ENCODE data around the gene CREM. TPM values are rescaled to one million over a fixed set of nuclear protein-coding genes. Genes with fewer than 3 reads are reported as not detected.
A peak's percentile ranks its signal among the peaks of the same experiment; 100 is the strongest.

The CREM gene
- total RNA-seq, 1 donor from 2014 or later, result 86.4 TPM

DNA sequence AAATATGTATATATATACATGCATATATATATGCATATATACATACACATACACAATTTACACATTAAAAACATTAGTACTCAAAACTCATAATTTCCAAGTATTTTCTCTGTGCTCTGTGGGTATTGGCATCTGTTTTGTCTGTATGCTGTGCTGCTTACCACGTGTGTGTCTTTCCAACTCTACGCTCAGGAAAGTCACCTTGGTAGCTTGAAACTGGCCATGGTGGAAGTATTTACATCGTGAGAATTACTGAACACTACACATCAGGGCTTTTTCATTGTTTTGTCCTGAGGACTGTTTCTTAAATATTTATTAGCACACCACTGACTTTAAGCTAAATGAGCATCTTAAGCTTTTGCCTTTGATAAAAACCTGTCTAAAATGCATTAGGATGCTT, 79.6 kb downstream of the CREM start:
- TF ChIP-seq, protein P1, sequence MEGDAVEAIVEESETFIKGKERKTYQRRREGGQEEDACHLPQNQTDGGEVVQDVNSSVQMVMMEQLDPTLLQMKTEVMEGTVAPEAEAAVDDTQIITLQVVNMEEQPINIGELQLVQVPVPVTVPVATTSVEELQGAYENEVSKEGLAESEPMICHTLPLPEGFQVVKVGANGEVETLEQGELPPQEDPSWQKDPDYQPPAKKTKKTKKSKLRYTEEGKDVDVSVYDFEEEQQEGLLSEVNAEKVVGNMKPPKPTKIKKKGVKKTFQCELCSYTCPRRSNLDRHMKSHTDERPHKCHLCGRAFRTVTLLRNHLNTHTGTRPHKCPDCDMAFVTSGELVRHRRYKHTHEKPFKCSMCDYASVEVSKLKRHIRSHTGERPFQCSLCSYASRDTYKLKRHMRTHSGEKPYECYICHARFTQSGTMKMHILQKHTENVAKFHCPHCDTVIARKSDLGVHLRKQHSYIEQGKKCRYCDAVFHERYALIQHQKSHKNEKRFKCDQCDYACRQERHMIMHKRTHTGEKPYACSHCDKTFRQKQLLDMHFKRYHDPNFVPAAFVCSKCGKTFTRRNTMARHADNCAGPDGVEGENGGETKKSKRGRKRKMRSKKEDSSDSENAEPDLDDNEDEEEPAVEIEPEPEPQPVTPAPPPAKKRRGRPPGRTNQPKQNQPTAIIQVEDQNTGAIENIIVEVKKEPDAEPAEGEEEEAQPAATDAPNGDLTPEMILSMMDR (IDR thresholded peaks at IDR 0.05), result no peak
- intact Hi-C loops (cut with micrococcal nuclease), result no loop called here
- CTCF ChIA-PET, result interaction anchor here (0.6 to 2.1 kb wide), 4 partner anchors 10 to 89 kb away, joined by 3 to 7 read pairs (median 4); no protein-coding TSS in a partner anchor
- DNase-seq (no peak), ATAC-seq (ENCODE audit: low read depth) (no peak)
- Mint-ChIP-seq H3K27me3 (no peaks in the 10 kb centered on the region), H3K4me1 (peaks cover 12% of the 10 kb centered on the region), H3K27ac (no peak overlapping the region), H3K36me3 (ENCODE audit: low read depth) (peaks cover 55% of the 10 kb centered on the region), H3K9me3 (no peaks in the 10 kb centered on the region), H3K4me3 (no peak overlapping the region)
- POLR2A ChIA-PET, result interaction anchor here (0.8 kb wide), 1 partner anchor 80 kb away, joined by 3 read pairs; the partner anchor contains the start of gene CREM

DNA sequence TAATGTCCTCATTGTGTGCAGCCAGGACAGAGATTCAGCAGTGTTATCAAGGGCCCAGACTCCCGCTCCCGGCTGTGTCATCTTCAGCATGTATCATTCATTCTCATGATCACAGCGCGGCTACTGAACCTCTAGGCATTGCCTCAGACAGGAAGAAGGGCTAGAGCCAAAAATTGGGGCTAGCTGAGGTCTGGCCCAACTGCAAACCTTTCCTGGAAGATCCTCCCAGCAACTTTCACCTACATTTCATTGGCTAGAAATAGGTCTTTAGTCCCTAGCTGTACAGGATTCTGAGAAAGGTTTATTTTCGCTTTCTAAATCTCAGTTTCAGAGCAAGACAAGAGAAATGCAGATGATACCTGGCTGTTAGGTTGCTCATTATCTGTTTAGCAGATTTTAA, 81.9 kb downstream of the CREM start:
- ATAC-seq (ENCODE audit: low read depth) (no peak), DNase-seq (no peak)
- peak overlapping the region; percentile 26 for H3K27ac Mint-ChIP-seq
- ChIA-PET CTCF (interaction anchor here (1.4 to 2.1 kb wide), 3 partner anchors 8 to 87 kb away, joined by 4 to 7 read pairs (median 5); no protein-coding TSS in a partner anchor), POLR2A (interaction anchor here (2.5 kb wide), 1 partner anchor 81 kb away, joined by 14 read pairs; the partner anchor contains the start of gene CREM)
- peaks cover 10% of the 10 kb centered on the region for H3K4me1 Mint-ChIP-seq
- no peaks in the 10 kb centered on the region for H3K27me3 Mint-ChIP-seq
- no peak overlapping the region for H3K4me3 Mint-ChIP-seq
- no peaks in the 10 kb centered on the region for H3K9me3 Mint-ChIP-seq
- peaks cover 67% of the 10 kb centered on the region for H3K36me3 Mint-ChIP-seq (ENCODE audit: low read depth)
- TF ChIP-seq, protein P1 (IDR thresholded peaks at IDR 0.05), result no peak
- intact Hi-C loops (cut with micrococcal nuclease), result no loop called here

DNA sequence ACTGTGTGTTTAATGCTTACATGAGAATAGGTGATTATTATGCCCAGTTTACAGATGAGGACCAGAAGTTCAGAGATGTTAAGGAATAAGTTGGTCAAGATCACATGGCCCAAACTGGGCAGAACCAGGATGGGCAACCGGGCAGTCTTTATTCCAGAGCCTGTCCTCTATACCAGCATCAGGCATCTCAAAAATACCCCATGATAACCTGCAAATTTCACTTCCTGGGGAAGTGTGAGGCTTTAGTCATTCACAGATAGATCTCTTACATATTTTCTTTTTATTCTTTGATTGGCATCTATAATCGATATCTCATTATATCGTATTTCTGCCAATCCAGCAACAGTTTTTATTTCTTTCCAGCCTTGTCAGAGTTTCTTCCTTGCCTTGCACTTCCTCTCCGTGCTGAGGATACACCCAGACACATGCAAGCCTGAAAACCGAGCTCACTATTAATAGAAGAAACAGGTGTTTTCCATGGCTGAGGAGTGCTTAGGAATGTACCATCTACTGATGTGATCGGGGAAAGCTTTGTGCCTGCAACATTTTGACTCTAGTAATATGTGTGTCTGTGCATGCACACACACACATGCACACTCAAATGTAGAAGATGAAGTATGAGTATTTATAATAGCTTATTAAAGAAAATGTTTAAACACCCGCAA, 82.4 kb downstream of the CREM start:
- ATAC-seq (ENCODE audit: low read depth) (no peak), DNase-seq (no peak)
- ChIA-PET CTCF (no interaction called here), POLR2A (interaction anchor here (0.5 to 2.5 kb wide), 5 partner anchors 10 to 115 kb away, joined by 3 to 14 read pairs (median 9); partner anchors contain the start of gene CREM)
- intact Hi-C loops (cut with micrococcal nuclease), result loop anchor here (1.0 kb wide), 1 partner anchor 9 kb away; no protein-coding TSS in a partner anchor
- H3K4me1 Mint-ChIP-seq, result peaks cover 10% of the 10 kb centered on the region
- no peaks in the 10 kb centered on the region for H3K9me3 Mint-ChIP-seq
- peaks cover 65% of the 10 kb centered on the region for H3K36me3 Mint-ChIP-seq (ENCODE audit: low read depth)
- H3K4me3 Mint-ChIP-seq, result no peak overlapping the region
- no peaks in the 10 kb centered on the region for H3K27me3 Mint-ChIP-seq
- peak overlapping the region; percentile 26 for H3K27ac Mint-ChIP-seq
- TF ChIP-seq, protein P1 (IDR thresholded peaks at IDR 0.05), result no peak

DNA sequence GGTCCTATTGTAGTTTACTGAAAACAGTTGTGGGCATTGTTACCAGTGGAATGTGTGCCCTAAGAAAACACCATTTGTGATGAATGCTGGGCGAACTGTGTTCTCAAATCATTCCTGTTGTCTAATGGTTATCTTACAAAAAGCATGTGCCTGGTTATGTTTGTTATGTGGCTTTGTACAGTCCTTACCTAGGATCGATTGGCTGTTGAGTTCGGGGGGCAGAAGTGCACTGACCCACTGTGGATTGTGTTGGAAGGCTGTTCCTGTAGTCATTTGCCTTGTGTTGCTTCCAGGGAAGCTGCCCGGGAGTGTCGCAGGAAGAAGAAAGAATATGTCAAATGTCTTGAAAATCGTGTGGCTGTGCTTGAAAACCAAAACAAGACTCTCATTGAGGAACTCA, 84.3 kb downstream of the CREM start:
- TF ChIP-seq, protein P1 (IDR thresholded peaks at IDR 0.05), result no peak
- Mint-ChIP-seq H3K27me3 (no peaks in the 10 kb centered on the region), H3K27ac (no peak overlapping the region), H3K4me3 (no peak overlapping the region), H3K9me3 (no peaks in the 10 kb centered on the region), H3K36me3 (ENCODE audit: low read depth) (peaks cover 62% of the 10 kb centered on the region), H3K4me1 (peaks cover 10% of the 10 kb centered on the region)
- CTCF ChIA-PET, result interaction anchor here (0.8 to 1.2 kb wide), 2 partner anchors 29 to 90 kb away, joined by 4 to 5 read pairs; no protein-coding TSS in a partner anchor
- intact Hi-C loops (cut with micrococcal nuclease), result no loop called here
- POLR2A ChIA-PET, result interaction anchor here (9.9 kb wide), 1 partner anchor 84 kb away, joined by 77 read pairs; the partner anchor contains the start of gene CREM
- ATAC-seq (ENCODE audit: low read depth) (no peak), DNase-seq (no peak)

- DNase-seq (no peak), ATAC-seq (ENCODE audit: low read depth) (no peak)
These were observed 84.7 kb downstream of the CREM start for GRCh38 chr10:35211390-35211789.

More at GRCh38 chr10:35211390-35211789, 84.7 kb downstream of the CREM start:
- H3K4me1 Mint-ChIP-seq, result peaks cover 10% of the 10 kb centered on the region
- no peaks in the 10 kb centered on the region for H3K9me3 Mint-ChIP-seq
- ChIA-PET CTCF (interaction anchor here (0.6 to 1.2 kb wide), 3 partner anchors 28 to 226 kb away, joined by 3 to 5 read pairs (median 4); no protein-coding TSS in a partner anchor), POLR2A (interaction anchor here (0.9 to 9.9 kb wide), 2 partner anchors 84 to 90 kb away, joined by 5 to 77 read pairs; partner anchors contain the start of gene CREM)
- no peaks in the 10 kb centered on the region for H3K27me3 Mint-ChIP-seq
- no peak overlapping the region for H3K4me3 Mint-ChIP-seq
- no peak overlapping the region for H3K27ac Mint-ChIP-seq
- TF ChIP-seq, protein P1 (IDR thresholded peaks at IDR 0.05), result no peak
- H3K36me3 Mint-ChIP-seq (ENCODE audit: low read depth), result peaks cover 62% of the 10 kb centered on the region
- intact Hi-C loops (cut with micrococcal nuclease), result no loop called here

Measured in activated B cell treated with CpG ODN at 0.5 μM for 24 hours (primary cell).